ENCODE results near the gene LYPD8. TPM values are rescaled to one million over a fixed set of nuclear protein-coding genes. Genes with fewer than 3 reads are reported as not detected.

LYPD8 gene
- polyA plus RNA-seq, 2 donors, result not detected

- Histone ChIP-seq H3K36me3 (ENCODE audit: control insufficient read depth in 2 of 2, insufficient read depth in 2 of 2, low read length in 1 of 2) (no peaks in the 10 kb centered on the region), H3K9me3 (ENCODE audit: control insufficient read depth in 2 of 2, insufficient read depth in 1 of 2, low read depth in 1 of 2, low read length in 1 of 2) (peaks cover 5 to 8% of the 10 kb centered on the region in 2 donors), H3K27ac (ENCODE audit: low read depth in 2 of 2, low read length in 1 of 2) (no peak overlapping the region), H3K27me3 (ENCODE audit: control insufficient read depth in 1 of 2, insufficient read depth in 2 of 2, low read length in 2 of 2) (no peaks in the 10 kb centered on the region), H3K4me1 (ENCODE audit: control insufficient read depth in 2 of 2, insufficient read depth in 2 of 2, low read length in 1 of 2) (no peaks in the 10 kb centered on the region), H3K4me3 (ENCODE audit: low read depth in 1 of 2, low read length in 2 of 2) (no peak overlapping the region)
These were observed 21.4 kb upstream of the LYPD8 start for GRCh38 chr1:248776991-248777390.

- Histone ChIP-seq H3K9me3 (ENCODE audit: control insufficient read depth in 2 of 2, insufficient read depth in 1 of 2, low read depth in 1 of 2, low read length in 1 of 2) (peaks cover 5 to 8% of the 10 kb centered on the region in 2 donors), H3K4me3 (ENCODE audit: low read depth in 1 of 2, low read length in 2 of 2) (no peak overlapping the region), H3K27me3 (ENCODE audit: control insufficient read depth in 1 of 2, insufficient read depth in 2 of 2, low read length in 2 of 2) (no peaks in the 10 kb centered on the region), H3K36me3 (ENCODE audit: control insufficient read depth in 2 of 2, insufficient read depth in 2 of 2, low read length in 1 of 2) (no peaks in the 10 kb centered on the region), H3K27ac (ENCODE audit: low read depth in 2 of 2, low read length in 1 of 2) (no peak overlapping the region), H3K4me1 (ENCODE audit: control insufficient read depth in 2 of 2, insufficient read depth in 2 of 2, low read length in 1 of 2) (no peaks in the 10 kb centered on the region)
- 56 to 78% methylated on average over 4 of the region's 4 CpGs for WGBS, 2 donors
These were observed 19.9 kb upstream of the LYPD8 start for GRCh38 chr1:248775441-248775840.

GRCh38 chr1:248759644-248760043 is 4.1 kb upstream of the LYPD8 start:
- 73 to 85% methylated on average over 3 of the region's 3 CpGs for WGBS, 2 donors
- Histone ChIP-seq H3K27me3 (ENCODE audit: control insufficient read depth in 1 of 2, insufficient read depth in 2 of 2, low read length in 2 of 2) (no peaks in the 10 kb centered on the region), H3K36me3 (ENCODE audit: control insufficient read depth in 2 of 2, insufficient read depth in 2 of 2, low read length in 1 of 2) (no peaks in the 10 kb centered on the region), H3K27ac (ENCODE audit: low read depth in 2 of 2, low read length in 1 of 2) (no peak overlapping the region), H3K4me1 (ENCODE audit: control insufficient read depth in 2 of 2, insufficient read depth in 2 of 2, low read length in 1 of 2) (no peaks in the 10 kb centered on the region), H3K9me3 (ENCODE audit: control insufficient read depth in 2 of 2, insufficient read depth in 1 of 2, low read depth in 1 of 2, low read length in 1 of 2) (no peaks in the 10 kb centered on the region), H3K4me3 (ENCODE audit: low read depth in 1 of 2, low read length in 2 of 2) (no peak overlapping the region)

- H3K4me1 ChIP-seq (ENCODE audit: control insufficient read depth in 2 of 2, insufficient read depth in 2 of 2, low read length in 1 of 2), result no peaks in the 10 kb centered on the region
- WGBS, 2 donors, result 89 to 91% methylated on average over 9 of the region's 9 CpGs
- no peak overlapping the region for H3K4me3 ChIP-seq (ENCODE audit: low read depth in 1 of 2, low read length in 2 of 2)
- peaks cover 0 to 7% of the 10 kb centered on the region in 2 donors for H3K9me3 ChIP-seq (ENCODE audit: control insufficient read depth in 2 of 2, insufficient read depth in 1 of 2, low read depth in 1 of 2, low read length in 1 of 2)
- H3K36me3 ChIP-seq (ENCODE audit: control insufficient read depth in 2 of 2, insufficient read depth in 2 of 2, low read length in 1 of 2), result no peaks in the 10 kb centered on the region
- H3K27me3 ChIP-seq (ENCODE audit: control insufficient read depth in 1 of 2, insufficient read depth in 2 of 2, low read length in 2 of 2), result no peaks in the 10 kb centered on the region
- H3K27ac ChIP-seq (ENCODE audit: low read depth in 2 of 2, low read length in 1 of 2), result no peak overlapping the region
These were observed 2.8 kb upstream of the LYPD8 start for GRCh38 chr1:248758352-248758751.

- Histone ChIP-seq H3K4me3 (ENCODE audit: low read depth in 1 of 2, low read length in 2 of 2) (no peak overlapping the region), H3K9me3 (ENCODE audit: control insufficient read depth in 2 of 2, insufficient read depth in 1 of 2, low read depth in 1 of 2, low read length in 1 of 2) (peaks cover 0 to 10% of the 10 kb centered on the region in 2 donors), H3K4me1 (ENCODE audit: control insufficient read depth in 2 of 2, insufficient read depth in 2 of 2, low read length in 1 of 2) (no peaks in the 10 kb centered on the region), H3K36me3 (ENCODE audit: control insufficient read depth in 2 of 2, insufficient read depth in 2 of 2, low read length in 1 of 2) (no peaks in the 10 kb centered on the region), H3K27me3 (ENCODE audit: control insufficient read depth in 1 of 2, insufficient read depth in 2 of 2, low read length in 2 of 2) (no peaks in the 10 kb centered on the region), H3K27ac (ENCODE audit: low read depth in 2 of 2, low read length in 1 of 2) (no peak overlapping the region)
- 59 to 72% methylated on average over 5 of the region's 5 CpGs for WGBS, 2 donors
These were observed 2.2 kb upstream of the LYPD8 start for GRCh38 chr1:248757784-248758195.

- Histone ChIP-seq H3K36me3 (ENCODE audit: control insufficient read depth in 2 of 2, insufficient read depth in 2 of 2, low read length in 1 of 2) (no peaks in the 10 kb centered on the region), H3K4me1 (ENCODE audit: control insufficient read depth in 2 of 2, insufficient read depth in 2 of 2, low read length in 1 of 2) (no peaks in the 10 kb centered on the region), H3K9me3 (ENCODE audit: control insufficient read depth in 2 of 2, insufficient read depth in 1 of 2, low read depth in 1 of 2, low read length in 1 of 2) (peaks cover 0 to 10% of the 10 kb centered on the region in 2 donors), H3K27ac (ENCODE audit: low read depth in 2 of 2, low read length in 1 of 2) (no peak overlapping the region), H3K27me3 (ENCODE audit: control insufficient read depth in 1 of 2, insufficient read depth in 2 of 2, low read length in 2 of 2) (no peaks in the 10 kb centered on the region), H3K4me3 (ENCODE audit: low read depth in 1 of 2, low read length in 2 of 2) (no peak overlapping the region)
- WGBS, 2 donors, result 72 to 75% methylated on average over 5 of the region's 5 CpGs
These were observed 1.1 kb upstream of the LYPD8 start for GRCh38 chr1:248756636-248757035.

- Histone ChIP-seq H3K4me3 (ENCODE audit: low read depth in 1 of 2, low read length in 2 of 2) (no peak overlapping the region), H3K27me3 (ENCODE audit: control insufficient read depth in 1 of 2, insufficient read depth in 2 of 2, low read length in 2 of 2) (no peaks in the 10 kb centered on the region), H3K4me1 (ENCODE audit: control insufficient read depth in 2 of 2, insufficient read depth in 2 of 2, low read length in 1 of 2) (no peaks in the 10 kb centered on the region), H3K36me3 (ENCODE audit: control insufficient read depth in 2 of 2, insufficient read depth in 2 of 2, low read length in 1 of 2) (no peaks in the 10 kb centered on the region), H3K9me3 (ENCODE audit: control insufficient read depth in 2 of 2, insufficient read depth in 1 of 2, low read depth in 1 of 2, low read length in 1 of 2) (peaks cover 0 to 10% of the 10 kb centered on the region in 2 donors), H3K27ac (ENCODE audit: low read depth in 2 of 2, low read length in 1 of 2) (no peak overlapping the region)
- WGBS, 2 donors, result 80 to 93% methylated on average over 4 of the region's 4 CpGs
These were observed 592 bp upstream of the LYPD8 start for GRCh38 chr1:248756151-248756550.

- H3K4me1 ChIP-seq (ENCODE audit: control insufficient read depth in 2 of 2, insufficient read depth in 2 of 2, low read length in 1 of 2), result no peaks in the 10 kb centered on the region
- no peak overlapping the region for H3K27ac ChIP-seq (ENCODE audit: low read depth in 2 of 2, low read length in 1 of 2)
- H3K36me3 ChIP-seq (ENCODE audit: control insufficient read depth in 2 of 2, insufficient read depth in 2 of 2, low read length in 1 of 2), result no peaks in the 10 kb centered on the region
- 98 to 99% methylated on average over 2 of the region's 2 CpGs for WGBS, 2 donors
- no peaks in the 10 kb centered on the region for H3K27me3 ChIP-seq (ENCODE audit: control insufficient read depth in 1 of 2, insufficient read depth in 2 of 2, low read length in 2 of 2)
- no peak overlapping the region for H3K4me3 ChIP-seq (ENCODE audit: low read depth in 1 of 2, low read length in 2 of 2)
- H3K9me3 ChIP-seq (ENCODE audit: control insufficient read depth in 2 of 2, insufficient read depth in 1 of 2, low read depth in 1 of 2, low read length in 1 of 2), result peaks cover 0 to 10% of the 10 kb centered on the region in 2 donors
These were observed 1.8 kb downstream of the LYPD8 start for GRCh38 chr1:248753708-248754280.

GRCh38 chr1:248753029-248753594 is 2.4 kb downstream of the LYPD8 start:
- Histone ChIP-seq H3K27ac (ENCODE audit: low read depth in 2 of 2, low read length in 1 of 2) (no peak overlapping the region), H3K9me3 (ENCODE audit: control insufficient read depth in 2 of 2, insufficient read depth in 1 of 2, low read depth in 1 of 2, low read length in 1 of 2) (peaks cover 0 to 10% of the 10 kb centered on the region in 2 donors), H3K4me3 (ENCODE audit: low read depth in 1 of 2, low read length in 2 of 2) (no peak overlapping the region), H3K4me1 (ENCODE audit: control insufficient read depth in 2 of 2, insufficient read depth in 2 of 2, low read length in 1 of 2) (no peaks in the 10 kb centered on the region), H3K27me3 (ENCODE audit: control insufficient read depth in 1 of 2, insufficient read depth in 2 of 2, low read length in 2 of 2) (no peaks in the 10 kb centered on the region), H3K36me3 (ENCODE audit: control insufficient read depth in 2 of 2, insufficient read depth in 2 of 2, low read length in 1 of 2) (no peaks in the 10 kb centered on the region)
- WGBS, 2 donors, result 93 to 100% methylated on average over 1 of the region's 1 CpG
